ENCODE results near the gene EML4. TPM values are rescaled to one million over a fixed set of nuclear protein-coding genes. Genes with fewer than 3 reads are reported as not detected.

The EML4 gene
- total and polyA plus RNA-seq, 2 of the 13 experiments (the other 11 are each of a cell fraction or from before 2014, with no cell fraction given), result 243 to 476 TPM

DNA sequence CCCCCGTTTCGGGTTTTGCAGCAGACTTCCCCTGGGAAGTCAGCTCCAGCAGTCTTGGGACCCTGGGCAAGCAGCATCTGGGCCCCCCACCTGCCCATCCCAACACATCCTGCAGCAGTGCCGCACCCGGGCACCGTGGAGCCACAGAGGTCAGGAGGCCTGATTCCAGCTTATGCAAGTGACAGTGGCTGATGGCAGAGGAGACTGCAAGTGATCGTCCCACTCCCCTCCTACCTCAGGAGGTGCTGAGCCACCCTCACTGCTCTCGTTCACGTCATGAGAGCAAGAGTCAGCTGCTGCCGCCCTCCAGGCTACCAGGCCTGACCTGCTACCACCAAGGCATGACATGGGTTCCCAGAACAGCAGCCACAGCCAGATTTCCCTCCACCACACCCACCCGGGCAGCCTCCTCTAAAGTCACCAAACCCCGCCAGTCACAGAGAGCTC lies 173.7 kb downstream of the EML4 start (continued):
- TF ChIP-seq, protein P1, sequence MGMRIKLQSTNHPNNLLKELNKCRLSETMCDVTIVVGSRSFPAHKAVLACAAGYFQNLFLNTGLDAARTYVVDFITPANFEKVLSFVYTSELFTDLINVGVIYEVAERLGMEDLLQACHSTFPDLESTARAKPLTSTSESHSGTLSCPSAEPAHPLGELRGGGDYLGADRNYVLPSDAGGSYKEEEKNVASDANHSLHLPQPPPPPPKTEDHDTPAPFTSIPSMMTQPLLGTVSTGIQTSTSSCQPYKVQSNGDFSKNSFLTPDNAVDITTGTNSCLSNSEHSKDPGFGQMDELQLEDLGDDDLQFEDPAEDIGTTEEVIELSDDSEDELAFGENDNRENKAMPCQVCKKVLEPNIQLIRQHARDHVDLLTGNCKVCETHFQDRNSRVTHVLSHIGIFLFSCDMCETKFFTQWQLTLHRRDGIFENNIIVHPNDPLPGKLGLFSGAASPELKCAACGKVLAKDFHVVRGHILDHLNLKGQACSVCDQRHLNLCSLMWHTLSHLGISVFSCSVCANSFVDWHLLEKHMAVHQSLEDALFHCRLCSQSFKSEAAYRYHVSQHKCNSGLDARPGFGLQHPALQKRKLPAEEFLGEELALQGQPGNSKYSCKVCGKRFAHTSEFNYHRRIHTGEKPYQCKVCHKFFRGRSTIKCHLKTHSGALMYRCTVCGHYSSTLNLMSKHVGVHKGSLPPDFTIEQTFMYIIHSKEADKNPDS (CRISPR knock-in tag; IDR thresholded peaks at IDR 0.05), result no peak
- TF ChIP-seq SMARCE1 (IDR thresholded peaks at IDR 0.05; ENCODE audit: borderline replicate concordance), result no peak
- no peak for TF ChIP-seq ZNF674 (CRISPR knock-in tag; IDR thresholded peaks at IDR 0.05; ENCODE audit: low read depth)
- TF ChIP-seq, protein P2, sequence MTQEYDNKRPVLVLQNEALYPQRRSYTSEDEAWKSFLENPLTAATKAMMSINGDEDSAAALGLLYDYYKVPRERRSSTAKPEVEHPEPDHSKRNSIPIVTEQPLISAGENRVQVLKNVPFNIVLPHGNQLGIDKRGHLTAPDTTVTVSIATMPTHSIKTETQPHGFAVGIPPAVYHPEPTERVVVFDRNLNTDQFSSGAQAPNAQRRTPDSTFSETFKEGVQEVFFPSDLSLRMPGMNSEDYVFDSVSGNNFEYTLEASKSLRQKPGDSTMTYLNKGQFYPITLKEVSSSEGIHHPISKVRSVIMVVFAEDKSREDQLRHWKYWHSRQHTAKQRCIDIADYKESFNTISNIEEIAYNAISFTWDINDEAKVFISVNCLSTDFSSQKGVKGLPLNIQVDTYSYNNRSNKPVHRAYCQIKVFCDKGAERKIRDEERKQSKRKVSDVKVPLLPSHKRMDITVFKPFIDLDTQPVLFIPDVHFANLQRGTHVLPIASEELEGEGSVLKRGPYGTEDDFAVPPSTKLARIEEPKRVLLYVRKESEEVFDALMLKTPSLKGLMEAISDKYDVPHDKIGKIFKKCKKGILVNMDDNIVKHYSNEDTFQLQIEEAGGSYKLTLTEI (CRISPR knock-in tag; conservative IDR thresholded peaks at IDR 0.05), result no peak
- TF ChIP-seq NR2F6 (IDR thresholded peaks at IDR 0.05), result no peak
- 0 out of 2 replicates have a peak, but pooled peaks have one; percentile 12 for TF ChIP-seq NR2F6 (CRISPR knock-in tag; IDR thresholded peaks at IDR 0.05)
- no peak for TF ChIP-seq ISX (CRISPR knock-in tag; conservative IDR thresholded peaks at IDR 0.05)
- TF ChIP-seq CBX5 (CRISPR knock-in tag; IDR thresholded peaks at IDR 0.05; ENCODE audit: borderline replicate concordance), result no peak
- TF ChIP-seq GPN1 (CRISPR knock-in tag; IDR thresholded peaks at IDR 0.05; ENCODE audit: borderline replicate concordance), result no peak; the same call in 1 of the 2 replicates
- TF ChIP-seq ZNF615 (CRISPR knock-in tag; IDR thresholded peaks at IDR 0.05; ENCODE audit: borderline replicate concordance), result peak; percentile 69; the same call in 1 of the 2 replicates
- TF ChIP-seq, protein P3, sequence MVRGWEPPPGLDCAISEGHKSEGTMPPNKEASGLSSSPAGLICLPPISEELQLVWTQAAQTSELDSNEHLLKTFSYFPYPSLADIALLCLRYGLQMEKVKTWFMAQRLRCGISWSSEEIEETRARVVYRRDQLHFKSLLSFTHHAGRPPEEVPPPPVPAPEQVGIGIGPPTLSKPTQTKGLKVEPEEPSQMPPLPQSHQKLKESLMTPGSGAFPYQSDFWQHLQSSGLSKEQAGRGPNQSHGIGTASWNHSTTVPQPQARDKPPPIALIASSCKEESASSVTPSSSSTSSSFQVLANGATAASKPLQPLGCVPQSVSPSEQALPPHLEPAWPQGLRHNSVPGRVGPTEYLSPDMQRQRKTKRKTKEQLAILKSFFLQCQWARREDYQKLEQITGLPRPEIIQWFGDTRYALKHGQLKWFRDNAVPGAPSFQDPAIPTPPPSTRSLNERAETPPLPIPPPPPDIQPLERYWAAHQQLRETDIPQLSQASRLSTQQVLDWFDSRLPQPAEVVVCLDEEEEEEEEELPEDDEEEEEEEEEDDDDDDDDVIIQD (CRISPR knock-in tag; IDR thresholded peaks at IDR 0.05; ENCODE audit: low read depth), result 0 out of 2 replicates have a peak, but pooled peaks have one; percentile 35
- TF ChIP-seq WIZ (CRISPR knock-in tag; IDR thresholded peaks at IDR 0.05), result no peak
- TF ChIP-seq ZNF382 (CRISPR knock-in tag; IDR thresholded peaks at IDR 0.05; ENCODE audit: borderline replicate concordance), result no peak
- no peak for TF ChIP-seq RFXAP (CRISPR knock-in tag; IDR thresholded peaks at IDR 0.05; ENCODE audit: borderline replicate concordance)
- no peak for TF ChIP-seq CCAR2 (optimal IDR thresholded peaks at IDR 0.05; ENCODE audit: low read depth, low read length)
- no peak for TF ChIP-seq CEBPG (CRISPR knock-in tag; IDR thresholded peaks at IDR 0.05)
- TF ChIP-seq SNRNP70 (IDR thresholded peaks at IDR 0.05; ENCODE audit: low read depth, low read length), result no peak
- TF ChIP-seq, protein P4, sequence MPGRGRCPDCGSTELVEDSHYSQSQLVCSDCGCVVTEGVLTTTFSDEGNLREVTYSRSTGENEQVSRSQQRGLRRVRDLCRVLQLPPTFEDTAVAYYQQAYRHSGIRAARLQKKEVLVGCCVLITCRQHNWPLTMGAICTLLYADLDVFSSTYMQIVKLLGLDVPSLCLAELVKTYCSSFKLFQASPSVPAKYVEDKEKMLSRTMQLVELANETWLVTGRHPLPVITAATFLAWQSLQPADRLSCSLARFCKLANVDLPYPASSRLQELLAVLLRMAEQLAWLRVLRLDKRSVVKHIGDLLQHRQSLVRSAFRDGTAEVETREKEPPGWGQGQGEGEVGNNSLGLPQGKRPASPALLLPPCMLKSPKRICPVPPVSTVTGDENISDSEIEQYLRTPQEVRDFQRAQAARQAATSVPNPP (CRISPR knock-in tag; IDR thresholded peaks at IDR 0.05), result no peak
- TF ChIP-seq, protein P5, sequence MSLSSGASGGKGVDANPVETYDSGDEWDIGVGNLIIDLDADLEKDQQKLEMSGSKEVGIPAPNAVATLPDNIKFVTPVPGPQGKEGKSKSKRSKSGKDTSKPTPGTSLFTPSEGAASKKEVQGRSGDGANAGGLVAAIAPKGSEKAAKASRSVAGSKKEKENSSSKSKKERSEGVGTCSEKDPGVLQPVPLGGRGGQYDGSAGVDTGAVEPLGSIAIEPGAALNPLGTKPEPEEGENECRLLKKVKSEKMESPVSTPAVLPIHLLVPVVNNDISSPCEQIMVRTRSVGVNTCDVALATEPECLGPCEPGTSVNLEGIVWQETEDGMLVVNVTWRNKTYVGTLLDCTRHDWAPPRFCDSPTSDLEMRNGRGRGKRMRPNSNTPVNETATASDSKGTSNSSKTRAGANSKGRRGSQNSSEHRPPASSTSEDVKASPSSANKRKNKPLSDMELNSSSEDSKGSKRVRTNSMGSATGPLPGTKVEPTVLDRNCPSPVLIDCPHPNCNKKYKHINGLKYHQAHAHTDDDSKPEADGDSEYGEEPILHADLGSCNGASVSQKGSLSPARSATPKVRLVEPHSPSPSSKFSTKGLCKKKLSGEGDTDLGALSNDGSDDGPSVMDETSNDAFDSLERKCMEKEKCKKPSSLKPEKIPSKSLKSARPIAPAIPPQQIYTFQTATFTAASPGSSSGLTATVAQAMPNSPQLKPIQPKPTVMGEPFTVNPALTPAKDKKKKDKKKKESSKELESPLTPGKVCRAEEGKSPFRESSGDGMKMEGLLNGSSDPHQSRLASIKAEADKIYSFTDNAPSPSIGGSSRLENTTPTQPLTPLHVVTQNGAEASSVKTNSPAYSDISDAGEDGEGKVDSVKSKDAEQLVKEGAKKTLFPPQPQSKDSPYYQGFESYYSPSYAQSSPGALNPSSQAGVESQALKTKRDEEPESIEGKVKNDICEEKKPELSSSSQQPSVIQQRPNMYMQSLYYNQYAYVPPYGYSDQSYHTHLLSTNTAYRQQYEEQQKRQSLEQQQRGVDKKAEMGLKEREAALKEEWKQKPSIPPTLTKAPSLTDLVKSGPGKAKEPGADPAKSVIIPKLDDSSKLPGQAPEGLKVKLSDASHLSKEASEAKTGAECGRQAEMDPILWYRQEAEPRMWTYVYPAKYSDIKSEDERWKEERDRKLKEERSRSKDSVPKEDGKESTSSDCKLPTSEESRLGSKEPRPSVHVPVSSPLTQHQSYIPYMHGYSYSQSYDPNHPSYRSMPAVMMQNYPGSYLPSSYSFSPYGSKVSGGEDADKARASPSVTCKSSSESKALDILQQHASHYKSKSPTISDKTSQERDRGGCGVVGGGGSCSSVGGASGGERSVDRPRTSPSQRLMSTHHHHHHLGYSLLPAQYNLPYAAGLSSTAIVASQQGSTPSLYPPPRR (CRISPR knock-in tag; IDR thresholded peaks at IDR 0.05; ENCODE audit: borderline replicate concordance), result no peak
- TF ChIP-seq GZF1 (CRISPR knock-in tag; IDR thresholded peaks at IDR 0.05), result no peak

Data from HepG2 (cell line).